Measurements from ENCODE around the gene YRDC.

Gene YRDC

DNA sequence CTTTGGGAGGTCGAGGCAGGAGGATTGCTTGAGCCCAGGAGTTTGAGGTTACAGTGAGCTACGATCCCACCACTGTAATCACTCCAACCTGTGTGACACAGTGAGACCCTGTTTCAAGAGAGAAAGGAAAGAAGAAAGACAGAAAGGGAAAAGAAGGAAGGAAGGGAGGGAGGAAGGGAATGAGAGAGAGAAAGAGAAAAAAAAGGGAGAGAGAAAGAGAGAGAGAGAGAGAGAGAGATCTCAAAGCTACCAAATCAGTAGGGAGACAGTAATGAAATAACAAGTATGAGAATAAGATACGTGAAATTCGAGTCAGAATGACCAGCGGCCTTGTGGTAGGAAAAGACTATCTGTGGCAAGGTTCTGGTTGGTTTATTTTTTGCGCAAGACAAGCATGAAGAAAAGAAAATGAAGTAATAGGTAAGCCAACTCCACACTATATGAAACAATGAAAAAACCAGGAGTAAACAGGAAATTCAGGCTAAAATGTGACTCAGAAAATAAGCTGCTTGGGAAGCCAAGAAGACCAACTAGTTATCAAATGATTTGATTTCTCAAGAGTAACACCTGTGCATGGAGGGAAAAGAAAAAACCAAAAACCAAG is 42.4 kb upstream of the YRDC start:
- CTCF ChIA-PET = interaction anchor here (0.7 to 2.8 kb wide), 7 partner anchors 9 to 140 kb away, joined by 3 to 37 read pairs (median 3); partner anchors contain the start of genes C1orf122, MTF1 and YRDC
- no peak for DNase-seq (ENCODE audit: extremely low spot score)
- TF ChIP-seq, protein P1, sequence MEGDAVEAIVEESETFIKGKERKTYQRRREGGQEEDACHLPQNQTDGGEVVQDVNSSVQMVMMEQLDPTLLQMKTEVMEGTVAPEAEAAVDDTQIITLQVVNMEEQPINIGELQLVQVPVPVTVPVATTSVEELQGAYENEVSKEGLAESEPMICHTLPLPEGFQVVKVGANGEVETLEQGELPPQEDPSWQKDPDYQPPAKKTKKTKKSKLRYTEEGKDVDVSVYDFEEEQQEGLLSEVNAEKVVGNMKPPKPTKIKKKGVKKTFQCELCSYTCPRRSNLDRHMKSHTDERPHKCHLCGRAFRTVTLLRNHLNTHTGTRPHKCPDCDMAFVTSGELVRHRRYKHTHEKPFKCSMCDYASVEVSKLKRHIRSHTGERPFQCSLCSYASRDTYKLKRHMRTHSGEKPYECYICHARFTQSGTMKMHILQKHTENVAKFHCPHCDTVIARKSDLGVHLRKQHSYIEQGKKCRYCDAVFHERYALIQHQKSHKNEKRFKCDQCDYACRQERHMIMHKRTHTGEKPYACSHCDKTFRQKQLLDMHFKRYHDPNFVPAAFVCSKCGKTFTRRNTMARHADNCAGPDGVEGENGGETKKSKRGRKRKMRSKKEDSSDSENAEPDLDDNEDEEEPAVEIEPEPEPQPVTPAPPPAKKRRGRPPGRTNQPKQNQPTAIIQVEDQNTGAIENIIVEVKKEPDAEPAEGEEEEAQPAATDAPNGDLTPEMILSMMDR (IDR thresholded peaks at IDR 0.05; ENCODE audit: control extremely low read depth, extremely low read depth, low read depth, missing control alignments) = no peak
- POLR2A ChIA-PET = interaction anchor here (0.7 kb wide), 1 partner anchor 179 kb away, joined by 9 read pairs; no protein-coding TSS in a partner anchor

GRCh38 chr1:37849480-37849879 is 41.5 kb upstream of the YRDC start:
- CTCF ChIA-PET = interaction anchor here (1.2 to 2.8 kb wide), 2 partner anchors 10 to 130 kb away, joined by 4 to 37 read pairs; partner anchors contain the start of gene MTF1
- DNase-seq (ENCODE audit: extremely low spot score) = no peak
- TF ChIP-seq, protein P1 (IDR thresholded peaks at IDR 0.05; ENCODE audit: control extremely low read depth, extremely low read depth, low read depth, missing control alignments) = no peak
- POLR2A ChIA-PET = no interaction called here

DNA sequence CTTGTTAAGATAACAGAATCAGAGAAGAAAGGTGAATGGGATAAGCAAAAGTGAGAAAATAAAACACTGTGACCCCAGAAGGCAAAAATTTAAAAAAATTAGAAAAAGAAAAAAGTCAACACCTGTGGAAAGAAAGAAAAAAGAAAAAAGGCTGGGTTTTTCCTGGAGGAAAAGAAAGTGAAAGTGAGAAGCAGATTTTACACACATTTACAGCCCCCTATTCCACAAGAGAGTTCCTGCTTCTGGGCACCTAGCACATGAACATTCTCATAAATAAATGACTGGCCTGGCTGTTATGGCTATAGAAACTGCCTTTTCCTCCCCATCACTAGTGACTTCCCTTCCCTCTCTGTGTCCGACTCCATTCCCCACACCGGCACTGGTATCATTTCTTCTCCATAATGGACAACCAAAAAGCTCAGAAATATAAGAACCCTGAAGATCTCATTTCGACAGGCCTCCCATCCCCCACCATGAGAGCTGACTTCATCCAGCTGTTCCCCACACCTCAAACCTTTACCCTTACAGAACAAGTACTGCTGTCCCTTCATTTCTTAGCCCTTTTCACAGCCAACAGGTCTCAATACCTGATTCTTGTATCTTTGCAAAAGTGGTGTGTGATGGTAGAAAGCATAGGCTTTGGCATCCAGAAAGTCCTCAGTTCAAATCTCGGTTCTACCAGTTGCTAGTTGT is 38.8 kb upstream of the YRDC start:
- DNase-seq (ENCODE audit: extremely low spot score) = no peak
- CTCF ChIA-PET = interaction anchor here (0.9 to 7.6 kb wide), 6 partner anchors 13 to 27 kb away, joined by 3 to 51 read pairs (median 4); partner anchors contain the start of gene MTF1
- TF ChIP-seq, protein P1 (IDR thresholded peaks at IDR 0.05; ENCODE audit: control extremely low read depth, extremely low read depth, low read depth, missing control alignments) = no peak
- POLR2A ChIA-PET = interaction anchor here (0.6 to 0.7 kb wide), 2 partner anchors 9 to 1669 kb away, joined by 3 read pairs; no protein-coding TSS in a partner anchor

DNA sequence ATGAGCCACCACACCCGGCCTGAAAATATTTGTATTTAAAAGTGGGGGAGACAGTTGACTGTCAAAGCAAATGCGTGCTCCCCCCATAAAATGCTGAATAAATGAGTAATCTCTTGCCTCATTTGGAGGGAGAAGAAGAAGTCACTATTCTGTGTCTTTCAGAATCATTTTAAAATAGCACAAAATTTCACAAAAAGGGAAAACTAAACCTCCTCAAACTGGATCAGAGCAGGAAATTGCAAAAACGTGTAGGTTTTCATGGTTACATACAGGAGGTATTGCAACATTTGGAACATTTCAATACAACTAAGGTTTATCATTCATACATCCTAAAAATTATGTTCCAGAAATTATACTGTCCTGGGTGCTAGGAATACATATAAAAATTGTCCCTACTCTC is 37.8 kb upstream of the YRDC start:
- DNase-seq (ENCODE audit: extremely low spot score) = no peak
- TF ChIP-seq, protein P1 (IDR thresholded peaks at IDR 0.05; ENCODE audit: control extremely low read depth, extremely low read depth, low read depth, missing control alignments) = no peak
- ChIA-PET POLR2A (interaction anchor here (0.7 kb wide), 1 partner anchor 10 kb away, joined by 3 read pairs; no protein-coding TSS in a partner anchor), CTCF (interaction anchor here (1.1 to 7.6 kb wide), 3 partner anchors 14 to 16 kb away, joined by 3 to 51 read pairs (median 5); partner anchors contain the start of gene MTF1)

DNA sequence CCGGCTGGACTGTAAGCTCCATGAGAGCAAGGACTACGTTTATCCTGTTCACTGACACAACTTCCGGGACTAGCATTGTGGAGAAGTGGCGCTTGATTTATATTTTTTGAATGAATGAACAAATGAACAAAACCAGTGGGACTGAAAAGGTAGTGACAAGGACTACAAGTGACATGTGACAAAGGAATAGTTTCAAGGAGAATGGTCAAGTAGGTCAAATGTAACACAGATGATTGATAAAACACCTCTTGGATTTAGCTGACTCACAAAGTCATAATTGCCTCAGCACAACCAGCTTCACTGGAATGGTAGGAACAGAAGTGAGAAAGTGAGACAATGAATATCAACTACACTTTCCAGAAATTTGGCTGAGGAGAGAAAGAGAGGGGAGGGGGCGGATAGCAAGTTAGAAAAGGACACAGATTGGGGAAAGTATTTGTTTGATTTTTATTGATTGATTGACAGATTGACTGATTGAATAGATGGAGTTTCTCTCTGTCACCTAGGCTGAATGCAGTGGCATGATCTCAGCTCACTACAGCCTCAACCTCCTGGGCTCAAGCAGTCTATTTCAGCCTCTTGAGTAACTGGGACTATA is 37.1 kb upstream of the YRDC start:
- ChIA-PET POLR2A (no interaction called here), CTCF (interaction anchor here (7.6 kb wide), 1 partner anchor 15 kb away, joined by 51 read pairs; the partner anchor contains the start of gene MTF1)
- no peak for DNase-seq (ENCODE audit: extremely low spot score)
- TF ChIP-seq, protein P1 (IDR thresholded peaks at IDR 0.05; ENCODE audit: control extremely low read depth, extremely low read depth, low read depth, missing control alignments) = no peak

- no peak for DNase-seq (ENCODE audit: extremely low spot score)
- ChIA-PET CTCF (interaction anchor here (7.6 kb wide), 1 partner anchor 15 kb away, joined by 51 read pairs; the partner anchor contains the start of gene MTF1), POLR2A (no interaction called here)
- TF ChIP-seq, protein P1 (IDR thresholded peaks at IDR 0.05; ENCODE audit: control extremely low read depth, extremely low read depth, low read depth, missing control alignments) = no peak
These were observed 36.5 kb upstream of the YRDC start for GRCh38 chr1:37844536-37844935.
